Stimulated activated CD4-positive, alpha-beta T cell treated with anti-CD3 and anti-CD28 coated beads, TNF-alpha, amount 100 ng/mL, for 24 hours (primary cell): ENCODE measurements around the gene ZNF800.

Experiments
- DNase-seq, 3 experiments: peaks; one replicate each; pipeline ENCODE4 v3.0.0-alpha.2; 2020; ENCODE audit warnings: low read depth in 3 of 3

ZNF800 gene

GRCh38 chr7:127348247-127348631 lies 44.3 kb downstream of the ZNF800 start:
- DNase-seq: no peak

GRCh38 chr7:127347567-127348246 lies 44.8 kb downstream of the ZNF800 start:
- DNase-seq: peak; percentile 46 to 70 (median 51)

DNA sequence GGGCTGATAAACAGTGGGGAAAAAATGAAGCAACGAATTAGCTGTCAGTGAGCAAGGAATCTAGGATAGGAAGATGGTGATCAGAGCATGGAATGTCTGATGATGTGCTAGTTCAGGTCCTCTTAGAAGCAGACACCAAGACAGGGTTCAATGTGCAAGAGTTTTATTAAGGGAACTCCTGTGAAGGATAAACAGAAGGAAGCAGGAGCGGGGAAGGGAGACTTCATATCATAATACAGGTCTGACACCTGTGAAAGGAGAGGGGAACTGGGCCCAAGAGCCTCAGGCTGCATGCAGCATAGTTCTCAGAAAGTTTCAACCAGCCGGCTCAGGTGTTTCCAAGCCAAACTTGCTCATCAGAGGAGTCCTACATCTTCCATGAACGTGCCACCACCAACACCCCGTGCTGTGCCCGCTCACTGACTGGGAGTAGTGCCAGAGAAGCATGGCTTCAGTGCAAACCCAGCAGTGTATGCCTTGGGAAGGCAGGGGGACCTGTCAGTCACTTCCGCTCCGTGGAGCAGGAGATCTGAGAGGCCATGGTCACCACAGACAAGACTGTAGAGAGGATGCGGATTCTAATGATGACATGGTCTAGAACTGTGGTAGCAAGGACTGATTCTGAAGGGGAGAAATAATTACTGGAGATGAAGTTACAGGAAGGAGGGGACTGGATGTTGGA lies 45.8 kb downstream of the ZNF800 start:
- no peak for DNase-seq

DNA sequence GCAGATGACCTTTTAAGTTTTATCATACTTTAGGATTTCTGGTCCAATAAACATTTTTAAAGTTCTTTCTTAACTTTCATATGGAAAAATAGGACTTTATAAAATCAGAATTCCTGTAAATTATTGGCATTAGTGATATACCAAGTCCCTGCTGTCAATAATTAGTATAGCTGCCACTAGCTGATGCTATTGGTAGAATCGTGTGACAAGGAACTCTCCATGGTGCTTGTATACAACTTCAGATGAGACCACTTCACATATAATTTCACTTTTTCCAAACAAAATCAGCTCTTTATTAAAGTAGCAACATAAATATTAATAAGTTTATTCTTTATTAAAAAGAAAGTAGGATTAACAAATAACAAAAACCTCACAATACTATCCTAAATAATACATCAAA lies 49.9 kb downstream of the ZNF800 start:
- DNase-seq: no peak

GRCh38 chr7:127338122-127338521 lies 54.4 kb downstream of the ZNF800 start:
- no peak for DNase-seq

GRCh38 chr7:127337581-127337980 lies 54.9 kb downstream of the ZNF800 start:
- no peak for DNase-seq

GRCh38 chr7:127336458-127336857 lies 56.0 kb downstream of the ZNF800 start:
- no peak for DNase-seq

- DNase-seq: no peak
These were observed 59.6 kb downstream of the ZNF800 start for GRCh38 chr7:127332880-127333279.

DNA sequence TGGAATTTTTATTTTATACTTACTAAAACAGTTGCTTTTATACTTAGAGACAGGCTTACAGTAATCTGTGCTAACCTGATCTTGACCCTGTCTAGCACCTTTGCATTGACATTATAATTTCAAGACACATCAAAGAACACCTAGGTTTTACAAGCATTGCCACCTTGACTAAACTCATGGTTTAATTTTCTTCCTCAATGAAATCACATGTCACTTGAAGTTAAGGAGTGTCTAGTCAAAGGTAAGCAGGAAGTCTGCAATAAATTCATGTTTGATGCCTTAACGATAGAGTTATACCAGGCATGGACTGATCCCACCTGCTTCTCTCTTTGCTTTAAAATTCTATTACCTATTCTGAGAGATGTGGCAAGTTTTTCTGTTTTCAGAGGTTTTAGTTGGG lies 62.4 kb downstream of the ZNF800 start:
- DNase-seq: no peak

- DNase-seq: no peak
These were observed 69.5 kb downstream of the ZNF800 start for GRCh38 chr7:127322832-127323493.

DNA sequence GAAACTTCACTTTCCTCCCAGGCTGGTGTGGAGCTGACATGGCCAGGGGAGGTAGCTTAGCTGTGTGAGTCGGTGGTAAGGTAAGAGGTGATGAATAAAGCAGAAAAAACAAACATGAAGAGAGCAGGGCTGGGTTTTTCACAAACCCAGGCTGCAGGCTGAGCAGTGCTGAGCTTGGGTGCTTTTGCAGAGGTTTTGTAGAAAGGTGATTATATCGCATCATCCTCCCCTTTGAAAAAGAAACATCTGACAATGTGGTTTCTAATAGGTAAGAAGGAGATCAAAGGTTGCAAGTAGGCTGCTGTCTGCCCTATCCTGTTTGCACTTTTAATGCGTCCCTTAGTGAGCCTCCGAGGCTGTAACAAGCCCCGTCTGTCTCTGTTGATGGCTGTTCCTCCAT lies 70.2 kb downstream of the ZNF800 start:
- DNase-seq: no peak

DNA sequence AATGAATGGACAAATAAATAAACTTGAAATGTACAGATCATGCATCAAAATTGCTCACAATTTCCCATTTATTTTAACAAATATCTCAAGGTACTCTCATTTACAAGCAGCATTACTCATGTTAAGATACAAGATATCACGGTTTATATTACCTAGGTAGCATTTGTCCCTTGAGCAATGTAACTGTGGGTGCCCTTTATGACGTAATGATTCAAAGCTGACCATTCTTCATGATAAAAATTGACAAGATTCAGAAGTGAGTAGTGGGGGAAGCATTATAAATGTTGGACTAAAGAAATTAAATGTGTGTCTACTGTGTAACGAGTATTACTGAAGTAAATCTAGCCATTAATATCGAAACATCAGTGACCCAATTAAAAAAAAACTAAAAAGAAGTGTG lies 71.5 kb downstream of the ZNF800 start:
- no peak for DNase-seq
